PC-9 (cell line): ENCODE results near the gene BAHD1.

Source experiments
- EZH2 ChIP-seq: fragments of 200-600 bp; sonication (generic); IDR thresholded peaks from 2 replicates; pipeline ENCODE4 v1.8.0; 2017; ENCODE audit warnings: antibody characterized with exemption, low read depth
- TF ChIP-seq, protein P1 (sequence below): fragments of 200-600 bp; sonication (generic); conservative IDR thresholded peaks from 2 replicates; pipeline ENCODE4 v1.6.1; 2017; ENCODE audit warnings: mixed run types, antibody characterized with exemption, mild to moderate bottlenecking, moderate library complexity

DNA sequence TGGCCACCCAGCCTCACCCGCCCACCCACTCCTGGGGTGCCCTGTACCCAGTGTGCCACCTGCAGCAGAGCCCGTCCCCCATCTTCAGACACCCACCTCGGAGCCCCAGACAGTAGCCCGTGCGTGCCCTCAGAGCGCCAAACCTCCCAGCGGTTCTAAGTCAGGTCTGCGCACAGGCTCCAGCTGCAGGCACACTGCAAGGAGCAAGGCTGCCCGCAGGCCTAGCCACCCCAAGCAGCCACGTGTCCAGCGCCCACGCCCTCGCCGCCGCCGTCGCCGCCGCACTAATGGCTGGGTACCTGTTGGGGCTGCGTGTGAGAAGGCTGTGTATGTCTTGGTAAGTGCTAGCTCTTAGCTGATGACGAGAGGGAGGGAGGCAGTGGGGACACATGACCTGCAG is 21.2 kb downstream of the BAHD1 start:
- TF ChIP-seq, protein P1, sequence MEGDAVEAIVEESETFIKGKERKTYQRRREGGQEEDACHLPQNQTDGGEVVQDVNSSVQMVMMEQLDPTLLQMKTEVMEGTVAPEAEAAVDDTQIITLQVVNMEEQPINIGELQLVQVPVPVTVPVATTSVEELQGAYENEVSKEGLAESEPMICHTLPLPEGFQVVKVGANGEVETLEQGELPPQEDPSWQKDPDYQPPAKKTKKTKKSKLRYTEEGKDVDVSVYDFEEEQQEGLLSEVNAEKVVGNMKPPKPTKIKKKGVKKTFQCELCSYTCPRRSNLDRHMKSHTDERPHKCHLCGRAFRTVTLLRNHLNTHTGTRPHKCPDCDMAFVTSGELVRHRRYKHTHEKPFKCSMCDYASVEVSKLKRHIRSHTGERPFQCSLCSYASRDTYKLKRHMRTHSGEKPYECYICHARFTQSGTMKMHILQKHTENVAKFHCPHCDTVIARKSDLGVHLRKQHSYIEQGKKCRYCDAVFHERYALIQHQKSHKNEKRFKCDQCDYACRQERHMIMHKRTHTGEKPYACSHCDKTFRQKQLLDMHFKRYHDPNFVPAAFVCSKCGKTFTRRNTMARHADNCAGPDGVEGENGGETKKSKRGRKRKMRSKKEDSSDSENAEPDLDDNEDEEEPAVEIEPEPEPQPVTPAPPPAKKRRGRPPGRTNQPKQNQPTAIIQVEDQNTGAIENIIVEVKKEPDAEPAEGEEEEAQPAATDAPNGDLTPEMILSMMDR: no peak
- no peak for TF ChIP-seq EZH2
